ENCODE data around the gene SKOR1. TPM values are rescaled to one million over a fixed set of nuclear protein-coding genes. Genes with fewer than 3 reads are reported as not detected.

The SKOR1 gene
- total RNA-seq, 1 donor from 2014 or later = not detected

DNA sequence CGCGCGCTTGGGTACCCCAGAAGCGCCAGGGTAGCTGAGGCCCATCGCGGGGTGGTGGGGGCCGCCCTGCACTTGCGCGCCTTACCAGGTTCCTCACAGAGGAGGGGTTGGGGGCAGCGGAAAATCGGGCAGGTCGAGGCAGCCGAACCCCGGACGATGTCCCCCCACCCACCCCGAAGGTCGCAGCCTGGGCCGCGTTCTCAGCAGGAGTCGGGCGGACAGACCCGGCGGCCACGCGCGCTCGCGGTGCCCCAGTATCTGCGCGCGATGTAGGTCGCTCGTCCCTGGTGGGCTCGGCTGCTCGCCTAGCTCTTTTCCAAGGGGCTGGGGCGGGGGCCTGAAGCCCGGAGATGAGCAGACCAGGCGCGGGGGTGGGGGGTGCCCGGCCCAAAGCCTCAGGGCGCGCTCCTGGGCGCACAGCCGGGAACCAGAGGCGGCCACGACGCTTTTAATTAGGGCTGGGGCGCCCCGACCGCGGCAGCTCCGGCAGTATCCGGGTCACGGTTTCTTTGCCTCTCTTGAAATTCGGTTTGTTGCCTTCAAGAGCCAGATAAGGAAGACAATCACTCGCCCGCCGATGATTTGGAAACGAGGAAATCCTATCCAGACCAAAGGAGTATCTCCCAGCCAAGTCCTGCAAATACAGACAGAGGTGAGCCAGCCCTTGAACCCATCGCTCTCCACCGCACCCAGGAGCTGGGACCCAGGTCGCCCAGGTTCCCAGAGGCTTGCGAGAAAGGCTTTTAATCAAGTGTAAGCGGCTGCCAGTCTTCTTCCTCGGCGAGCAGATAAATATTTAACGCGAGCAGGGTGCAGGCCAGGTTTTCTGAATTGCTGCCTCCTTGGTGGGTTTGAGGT lies 4.6 kb downstream of the SKOR1 start:
- no peak for DNase-seq (ENCODE audit: extremely low read depth, low read depth, low spot score)

DNA sequence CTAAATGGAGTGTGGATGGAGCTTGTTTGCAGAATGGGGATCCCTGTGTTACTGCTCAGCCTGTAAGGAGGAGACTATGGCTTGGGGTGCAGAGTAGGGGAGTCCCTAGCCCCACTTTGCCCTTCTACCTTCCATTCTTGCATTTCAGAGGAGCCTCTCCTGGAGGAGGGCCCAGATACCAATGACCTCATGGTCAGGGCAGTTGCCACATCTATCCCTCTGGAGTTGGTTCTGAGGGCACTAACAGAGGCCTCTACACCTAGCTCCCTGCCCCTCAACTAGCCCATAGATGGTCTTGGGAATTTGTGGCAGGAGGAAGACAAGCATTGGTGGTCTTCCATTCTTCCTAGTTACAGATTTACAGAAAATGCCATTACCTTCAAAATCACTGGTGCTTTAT lies 6.1 kb downstream of the SKOR1 start:
- no peak for DNase-seq (ENCODE audit: extremely low read depth, low read depth, low spot score)

DNA sequence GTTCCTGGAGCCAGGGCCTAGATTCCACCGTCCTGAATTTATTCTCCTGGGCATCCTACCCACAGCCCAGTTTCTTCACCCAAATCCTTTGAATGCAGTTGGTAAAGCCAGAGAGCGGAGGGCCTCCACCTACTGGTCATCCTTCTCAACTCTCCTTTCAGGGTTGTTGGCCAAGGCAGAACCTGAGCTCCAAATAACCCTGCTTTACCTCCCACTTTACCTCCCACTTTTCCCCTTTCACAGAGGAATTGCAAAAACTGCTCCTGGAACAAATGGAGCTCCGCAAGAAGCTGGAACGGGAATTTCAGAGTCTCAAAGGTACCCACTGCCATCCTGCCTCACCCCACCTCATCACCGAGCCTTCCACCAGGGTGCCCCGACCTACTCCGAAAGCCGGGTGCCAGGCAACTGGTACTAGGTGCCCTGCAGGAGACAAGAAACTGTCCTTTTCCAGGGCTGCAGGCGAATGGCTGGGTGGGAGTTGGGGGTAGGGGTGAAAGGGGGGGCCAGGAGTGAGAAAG lies 6.8 kb downstream of the SKOR1 start:
- no peak for DNase-seq (ENCODE audit: extremely low read depth, low read depth, low spot score)

DNA sequence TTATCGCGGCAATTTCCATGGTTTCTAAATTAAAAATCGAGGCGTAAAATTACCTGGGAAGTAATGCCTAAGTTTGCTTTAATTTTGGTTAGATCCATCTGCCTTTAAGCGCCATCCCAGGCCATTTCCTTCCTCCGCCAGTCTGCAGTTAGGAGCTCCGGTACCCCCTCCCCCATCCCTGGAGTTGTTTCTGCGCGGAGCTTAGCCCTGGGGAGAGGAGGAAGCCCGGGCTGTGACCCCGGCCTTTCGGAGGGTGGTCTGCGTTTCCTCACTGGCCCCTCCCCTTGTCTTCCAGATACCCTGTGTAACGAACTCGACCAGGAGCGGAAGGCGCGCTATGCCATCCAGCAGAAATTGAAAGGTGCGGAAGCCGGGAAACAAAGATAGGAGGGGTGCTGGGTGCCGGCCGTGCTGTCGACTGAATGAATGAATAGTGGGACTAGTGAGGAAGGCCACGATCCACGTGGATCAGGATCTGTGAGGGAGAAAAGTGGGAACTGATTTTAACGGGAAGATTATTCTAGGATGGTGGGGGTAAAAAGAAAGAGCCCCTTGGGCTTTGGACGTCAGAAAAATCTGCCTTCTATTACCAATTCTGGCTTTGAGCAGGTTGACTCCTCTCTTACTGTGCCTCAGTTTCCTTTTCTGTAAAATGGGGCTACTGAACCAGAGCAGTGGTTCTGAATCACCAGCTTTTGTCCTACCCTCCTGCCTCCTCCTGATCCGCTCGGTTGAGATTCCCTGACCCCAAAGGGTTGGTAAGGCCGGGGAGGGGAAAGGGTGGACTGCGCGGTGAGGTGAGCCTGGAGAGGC lies 7.8 kb downstream of the SKOR1 start:
- no peak for DNase-seq (ENCODE audit: extremely low read depth, low read depth, low spot score)

DNA sequence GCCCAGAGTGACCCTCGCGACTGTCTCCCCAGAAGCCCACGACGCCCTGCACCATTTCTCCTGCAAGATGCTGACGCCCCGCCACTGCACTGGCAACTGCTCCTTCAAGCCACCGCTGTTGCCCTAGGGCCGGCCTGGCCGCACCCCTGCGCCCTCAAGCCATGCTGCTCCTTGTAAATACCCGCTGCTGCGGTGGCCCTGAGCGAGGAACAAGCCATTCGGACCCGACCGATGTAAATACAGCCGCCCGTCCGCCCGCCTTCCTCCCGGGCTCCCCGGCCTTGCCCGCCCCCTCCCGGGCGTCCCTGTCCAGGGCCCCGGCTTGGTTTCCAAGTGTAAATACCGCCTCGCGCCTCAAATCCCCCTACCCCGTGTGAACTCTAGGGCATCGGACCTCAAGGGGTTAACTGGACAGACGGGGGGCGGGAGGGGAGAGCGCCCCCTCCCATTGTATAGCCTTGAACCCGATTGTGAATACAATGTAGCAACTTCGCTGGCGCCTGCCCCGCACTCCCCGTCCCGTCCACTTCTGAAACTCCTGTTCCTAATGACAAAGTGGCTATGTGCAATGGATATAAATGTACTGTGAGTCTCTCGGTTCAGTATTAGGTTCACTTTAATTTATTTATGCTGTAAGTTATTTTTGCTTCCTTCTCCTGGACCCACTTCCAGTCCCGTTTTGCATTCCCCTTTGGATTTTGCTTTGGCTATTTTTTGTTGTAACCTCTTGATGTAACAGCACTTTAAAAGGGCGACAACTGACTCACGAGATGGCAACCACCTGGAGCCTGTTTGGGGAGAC lies 8.6 kb downstream of the SKOR1 start:
- no peak for DNase-seq (ENCODE audit: extremely low read depth, low read depth, low spot score)

DNA sequence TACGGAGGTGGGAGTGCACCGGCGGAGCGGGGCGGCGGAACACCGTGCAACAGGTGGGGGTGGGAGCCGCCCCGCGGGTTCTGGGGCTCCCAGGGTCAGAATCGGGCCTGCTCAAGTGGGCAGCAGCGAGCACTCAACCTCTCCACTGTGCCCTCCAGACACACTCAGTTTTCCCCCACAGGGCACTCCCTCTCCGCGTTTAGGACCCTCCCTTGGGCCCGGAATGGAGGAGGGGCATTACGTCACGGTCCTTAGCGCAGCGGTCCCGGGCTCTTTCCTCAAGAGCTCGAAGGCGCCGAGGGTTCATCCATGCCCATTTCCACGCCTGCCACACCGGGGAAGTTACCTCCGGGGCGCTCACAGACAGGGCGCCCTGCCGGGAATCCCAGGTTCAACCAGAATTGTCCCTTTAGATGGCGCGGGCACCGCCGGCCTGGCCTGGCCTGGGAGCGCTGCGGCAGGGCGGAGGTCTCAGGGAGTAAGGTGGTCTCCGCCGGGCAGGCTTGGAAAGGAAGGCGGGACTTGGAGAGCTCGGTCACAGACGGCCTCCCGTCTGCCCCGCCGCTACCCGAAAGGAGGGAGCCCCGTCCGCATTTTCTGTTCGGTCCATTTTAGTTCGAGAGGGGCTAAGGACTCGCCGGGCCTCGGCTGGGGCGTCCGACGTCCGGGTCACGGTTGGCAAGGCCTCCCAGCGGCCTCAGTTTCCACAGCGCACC lies 9.4 kb downstream of the SKOR1 start:
- no peak for DNase-seq (ENCODE audit: extremely low read depth, low read depth, low spot score)

DNA sequence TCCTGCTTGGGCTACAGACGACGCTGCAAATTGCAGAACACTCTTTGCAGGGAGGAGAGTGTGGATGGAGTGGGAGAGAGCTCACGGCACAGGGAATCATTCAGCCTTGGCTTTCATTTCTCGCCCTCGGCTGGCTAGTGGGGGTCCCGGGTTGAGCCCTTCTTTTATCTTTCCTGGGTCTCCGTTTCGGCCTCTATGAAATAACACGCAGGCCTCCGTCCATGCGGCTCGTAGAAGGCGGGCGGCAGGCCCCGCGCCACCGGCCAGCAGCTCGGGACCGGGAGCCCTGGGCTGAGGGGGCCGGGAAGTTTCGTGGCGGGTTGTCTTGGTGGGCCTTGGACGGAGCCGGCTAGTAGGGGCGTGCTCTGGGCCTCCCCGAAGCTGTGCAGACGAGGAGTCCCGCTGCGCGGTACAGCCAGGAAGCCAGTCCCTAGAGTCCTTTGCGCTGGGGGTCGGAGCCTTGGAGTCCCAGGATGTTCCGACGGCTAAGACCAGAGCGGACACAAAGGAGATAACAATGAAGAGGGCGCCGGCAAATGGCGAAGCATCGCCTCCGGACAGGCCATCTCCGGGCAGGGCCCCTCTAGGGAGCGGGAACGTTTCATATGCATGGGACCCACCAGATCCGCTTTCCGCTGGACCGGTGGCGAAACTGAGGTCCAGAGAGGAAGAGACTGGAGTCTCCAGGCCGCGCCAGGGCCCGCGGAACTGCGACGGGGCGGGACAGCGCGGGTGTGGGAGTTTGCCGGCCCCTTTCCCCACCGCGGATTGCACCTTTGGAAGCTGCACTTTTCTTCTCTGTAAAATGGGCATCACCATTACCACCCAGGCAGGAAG lies 10.2 kb downstream of the SKOR1 start:
- DNase-seq (ENCODE audit: extremely low read depth, low read depth, low spot score) = no peak

DNA sequence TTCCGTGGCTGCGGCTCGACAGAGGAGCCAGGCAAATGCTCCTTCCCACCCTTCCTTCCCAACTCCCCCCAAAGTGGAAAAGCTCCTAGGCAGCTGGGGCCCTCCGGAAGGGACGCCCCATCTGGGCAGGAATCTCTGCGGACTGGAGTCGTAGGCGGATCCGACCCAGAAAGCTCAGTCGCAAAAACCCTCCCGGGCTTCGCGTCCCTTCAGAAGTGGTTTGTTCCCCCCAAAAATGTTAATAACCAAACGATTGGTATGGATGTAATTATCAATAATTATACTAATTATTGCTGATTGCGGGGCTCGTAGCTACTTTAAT lies 10.8 kb downstream of the SKOR1 start:
- no peak for DNase-seq (ENCODE audit: extremely low read depth, low read depth, low spot score)

DNA sequence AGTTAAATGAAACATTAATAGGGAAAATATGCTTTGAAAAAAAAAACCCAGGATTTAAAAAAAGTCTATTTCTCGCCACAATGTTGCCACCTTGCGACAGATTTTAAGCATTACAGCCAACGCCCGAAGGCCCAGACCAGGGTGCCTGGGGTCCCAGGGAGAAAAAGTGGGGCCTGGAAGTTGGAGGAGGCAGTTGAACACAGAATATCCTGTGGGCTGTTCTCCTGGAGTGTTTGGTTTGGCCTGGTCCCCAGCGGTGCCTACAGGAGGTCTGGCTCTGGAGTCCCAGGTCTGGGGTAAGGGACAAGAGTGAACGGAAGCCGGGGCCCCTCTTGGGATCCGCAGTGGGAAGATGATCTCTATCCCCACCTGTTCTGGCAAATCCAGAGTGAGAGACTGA lies 11.2 kb downstream of the SKOR1 start:
- DNase-seq (ENCODE audit: extremely low read depth, low read depth, low spot score) = no peak

DNA sequence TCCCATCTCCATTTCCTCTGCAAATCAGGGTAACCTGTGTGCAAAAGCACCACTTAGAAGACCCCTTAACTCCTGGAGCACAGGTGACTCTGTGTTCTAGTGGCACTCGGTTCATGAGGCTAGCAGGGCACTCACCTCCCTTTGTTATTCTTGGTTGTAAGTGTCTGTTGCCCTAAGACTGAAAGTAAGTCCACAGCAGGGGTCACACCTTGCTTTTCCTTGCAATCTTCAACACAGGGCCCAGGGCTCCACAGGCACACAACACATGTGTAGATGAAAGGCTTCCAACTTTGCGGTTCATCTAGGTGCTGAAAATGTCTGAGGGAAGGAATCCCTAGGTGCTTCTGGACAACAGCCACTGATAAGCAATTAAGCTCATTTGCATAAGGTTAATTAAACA lies 11.6 kb downstream of the SKOR1 start:
- DNase-seq (ENCODE audit: extremely low read depth, low read depth, low spot score) = no peak

DNA sequence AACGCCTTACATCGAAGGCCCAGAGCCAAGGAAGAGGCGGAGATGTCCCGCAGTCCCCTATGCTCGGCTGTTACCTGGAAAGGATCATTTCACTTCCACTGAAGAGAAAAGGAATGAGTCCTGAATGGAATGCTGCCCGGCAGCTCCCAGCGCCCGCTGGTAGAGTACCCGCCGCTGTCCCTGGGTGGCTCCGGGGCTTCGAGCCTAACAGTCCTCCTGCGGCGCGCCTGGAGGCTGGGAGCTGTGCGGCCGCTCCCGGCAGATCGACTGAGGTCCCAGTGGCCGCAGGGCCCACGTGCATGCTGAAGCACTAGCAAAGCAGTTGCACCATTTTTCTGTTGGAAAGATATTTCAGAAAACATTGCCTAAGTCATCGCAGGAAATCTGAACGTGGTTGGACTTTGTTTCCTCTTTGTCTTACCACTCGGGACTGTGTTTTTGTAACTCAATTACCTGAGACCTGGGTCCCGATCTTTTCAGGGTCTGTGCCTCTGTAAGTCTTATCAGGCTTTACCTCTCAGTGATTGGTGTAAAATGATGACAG lies 13.6 kb downstream of the SKOR1 start:
- DNase-seq (ENCODE audit: extremely low read depth, low read depth, low spot score) = no peak

DNA sequence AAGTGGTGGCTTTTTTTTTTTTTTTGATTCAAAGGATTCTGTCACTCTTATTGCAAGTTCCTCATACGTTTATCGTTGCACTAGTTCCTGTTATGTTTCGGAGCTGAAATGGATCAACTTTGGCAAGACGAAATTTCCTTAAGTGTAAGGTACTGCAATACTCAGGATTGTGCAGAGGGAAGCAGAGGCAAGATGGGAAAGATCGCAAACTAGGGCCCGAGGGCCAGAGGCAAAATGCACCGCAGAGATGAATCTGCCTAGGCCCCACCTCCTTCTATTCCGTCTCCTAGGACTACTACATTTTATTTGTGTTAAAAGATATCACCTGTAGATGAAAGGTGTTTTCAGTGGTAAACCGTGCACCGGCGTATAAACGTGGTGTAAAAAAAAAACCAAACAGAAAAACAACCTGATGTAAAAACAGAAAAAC lies 14.2 kb downstream of the SKOR1 start:
- DNase-seq (ENCODE audit: extremely low read depth, low read depth, low spot score) = no peak

DNA sequence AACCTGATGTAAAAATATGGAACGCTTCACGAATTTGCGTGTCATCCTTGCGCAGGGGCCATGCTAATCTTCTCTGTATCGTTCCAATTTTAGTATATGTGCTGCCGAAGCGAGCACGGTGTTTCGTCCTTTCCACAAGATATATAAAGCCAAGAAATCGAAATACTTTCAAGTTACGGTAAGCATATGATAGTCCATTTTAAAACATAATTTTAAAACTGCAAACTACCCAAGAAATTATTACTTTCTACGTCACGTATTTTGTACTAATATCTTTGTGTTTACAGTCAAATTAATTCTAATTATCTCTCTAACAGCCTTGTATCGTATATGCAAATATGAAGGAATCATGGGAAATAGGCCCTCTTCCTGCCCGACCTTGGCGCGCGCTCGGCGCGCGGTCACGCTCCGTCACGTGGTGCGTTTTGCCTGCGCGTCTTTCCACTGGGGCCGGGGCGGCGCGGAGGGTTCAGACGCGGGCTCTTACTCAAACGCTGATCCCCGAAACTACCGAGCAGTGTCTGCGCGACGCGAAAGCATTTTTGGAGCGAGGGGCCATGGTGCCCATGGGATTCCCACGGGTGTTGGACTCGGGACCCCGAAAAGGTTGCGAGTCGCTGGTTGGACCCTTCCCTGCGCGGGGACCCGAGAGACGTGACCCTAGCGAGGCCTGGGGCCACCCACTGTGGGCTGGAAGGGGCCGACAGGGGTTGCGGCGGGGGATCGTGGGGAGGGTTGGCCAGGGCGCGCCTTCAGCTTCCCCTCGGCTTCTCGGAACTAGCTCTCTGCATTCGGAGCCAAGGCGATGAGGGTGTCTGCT lies 14.8 kb downstream of the SKOR1 start, which contains the start of gene RNU6-1:
RNU6-1 (minus strand) TSS at position 117 of the 820 bp plus-strand sequence.
- peak; percentile 69 for DNase-seq (ENCODE audit: extremely low read depth, low read depth, low spot score)

DNA sequence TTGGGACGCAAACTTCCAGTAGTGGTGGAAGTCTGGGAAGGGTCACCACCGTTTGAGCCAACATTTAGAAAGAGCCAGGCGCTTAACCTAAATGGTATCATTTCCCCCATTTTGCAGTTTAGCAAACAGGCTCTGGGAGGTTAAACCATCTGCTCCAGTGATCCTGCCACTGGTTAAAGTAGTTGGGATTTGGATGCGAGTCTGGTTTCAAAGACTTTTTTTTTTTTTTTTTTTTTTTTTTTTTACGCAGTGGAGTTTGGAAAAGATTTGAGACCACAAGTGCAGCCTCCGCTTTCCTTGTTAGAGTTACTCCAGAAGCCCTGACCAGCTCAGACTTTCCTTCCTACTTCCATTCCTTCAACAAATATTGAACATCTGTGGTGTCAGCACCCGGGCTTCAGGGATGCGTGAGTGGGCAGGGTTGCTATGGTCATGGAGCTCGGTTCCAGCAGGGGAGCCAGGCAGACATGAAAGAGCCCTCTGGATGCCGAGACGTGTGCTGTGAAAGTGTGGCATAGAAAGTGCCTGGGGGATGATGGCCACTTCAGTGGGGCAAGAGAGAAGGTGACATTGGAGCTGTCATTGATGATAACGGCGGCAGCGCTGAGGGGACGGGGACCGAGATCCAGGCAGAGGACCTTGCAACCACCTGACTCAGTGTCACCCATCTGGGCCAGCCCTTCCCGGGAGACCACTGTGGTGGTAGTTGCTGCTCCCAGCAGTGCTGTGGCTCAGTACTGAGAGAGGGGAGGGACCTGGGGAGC lies 15.6 kb downstream of the SKOR1 start:
- no peak for DNase-seq (ENCODE audit: extremely low read depth, low read depth, low spot score)

DNA sequence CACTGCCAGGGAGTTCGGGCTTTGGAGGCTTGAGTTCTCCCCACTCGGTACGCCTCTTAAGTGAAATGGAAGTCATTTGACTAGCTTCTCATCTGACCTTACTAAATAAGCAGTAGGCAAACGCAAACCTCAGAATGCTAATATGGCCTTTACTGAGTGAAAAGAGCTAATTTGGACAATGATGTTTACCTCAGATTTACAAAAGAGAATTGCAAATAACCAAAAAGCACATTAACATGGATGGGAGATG lies 16.1 kb downstream of the SKOR1 start:
- DNase-seq (ENCODE audit: extremely low read depth, low read depth, low spot score) = no peak

DNA sequence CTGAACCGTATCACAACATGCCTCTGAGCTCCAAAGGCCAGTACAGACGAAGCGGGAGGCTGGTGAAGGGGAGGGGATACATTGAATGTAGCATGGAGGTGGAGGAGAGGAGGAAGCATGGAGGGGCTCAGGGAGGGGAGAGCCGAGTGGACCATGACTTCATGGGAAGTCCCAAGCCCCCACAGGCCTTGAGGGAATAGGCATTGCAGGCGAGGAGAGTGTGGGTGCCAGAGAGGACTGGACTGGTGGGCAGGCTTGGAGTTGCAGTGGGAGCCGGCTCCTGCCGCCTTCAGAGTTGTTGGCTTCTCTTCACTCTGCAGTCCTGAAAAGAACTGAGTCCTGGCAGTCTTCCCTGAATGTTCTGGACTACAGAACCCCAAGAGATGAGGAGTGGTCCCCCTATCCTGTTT lies 17.8 kb downstream of the SKOR1 start:
- no peak for DNase-seq (ENCODE audit: extremely low read depth, low read depth, low spot score)

DNA sequence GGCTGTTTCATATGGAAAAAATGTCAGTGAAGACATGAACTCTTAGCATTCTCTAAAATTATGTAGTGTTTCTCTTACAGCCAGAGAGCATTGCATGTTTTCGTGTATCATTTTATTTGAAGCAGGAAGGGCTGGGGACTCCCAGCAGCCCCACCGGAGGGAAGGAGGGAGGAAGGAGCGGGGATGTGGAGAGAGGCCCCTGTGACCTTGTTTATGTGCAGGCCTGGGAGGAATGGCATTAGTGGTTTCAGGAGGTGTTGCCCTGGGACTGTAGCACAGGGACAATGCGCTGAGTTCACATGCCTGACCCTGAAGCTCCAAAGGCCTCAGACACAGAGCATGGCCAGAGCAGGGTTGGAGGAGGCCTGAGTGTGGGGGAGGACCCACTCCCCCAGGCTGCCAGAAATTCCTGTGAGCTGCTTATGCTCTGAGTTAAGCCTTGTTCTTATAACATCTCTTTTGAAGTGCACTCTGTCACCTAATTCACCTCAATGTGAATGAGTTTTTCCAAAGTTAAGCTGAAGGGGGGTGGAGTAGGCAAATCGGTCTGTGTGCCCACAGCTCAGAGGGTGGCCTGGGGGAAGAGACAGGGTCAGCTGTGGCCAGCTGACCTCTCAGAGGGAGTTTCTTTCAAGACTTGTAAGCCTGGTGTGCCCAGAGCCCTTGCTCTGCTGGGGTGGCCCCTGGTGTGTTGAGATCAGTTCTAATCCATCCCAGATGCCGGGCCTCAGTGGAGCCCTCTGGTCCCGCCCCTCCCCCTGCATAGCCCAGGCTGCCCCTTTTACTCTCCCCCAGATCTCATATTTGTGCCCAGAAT lies 18.5 kb downstream of the SKOR1 start:
- DNase-seq (ENCODE audit: extremely low read depth, low read depth, low spot score) = no peak
